ENCODE data around the gene LRRTM4. TPM values are rescaled to one million over a fixed set of nuclear protein-coding genes. Genes with fewer than 3 reads are reported as not detected.

The LRRTM4 gene
- total RNA-seq, 1 experiment from 2014 or later: 12.0 TPM

DNA sequence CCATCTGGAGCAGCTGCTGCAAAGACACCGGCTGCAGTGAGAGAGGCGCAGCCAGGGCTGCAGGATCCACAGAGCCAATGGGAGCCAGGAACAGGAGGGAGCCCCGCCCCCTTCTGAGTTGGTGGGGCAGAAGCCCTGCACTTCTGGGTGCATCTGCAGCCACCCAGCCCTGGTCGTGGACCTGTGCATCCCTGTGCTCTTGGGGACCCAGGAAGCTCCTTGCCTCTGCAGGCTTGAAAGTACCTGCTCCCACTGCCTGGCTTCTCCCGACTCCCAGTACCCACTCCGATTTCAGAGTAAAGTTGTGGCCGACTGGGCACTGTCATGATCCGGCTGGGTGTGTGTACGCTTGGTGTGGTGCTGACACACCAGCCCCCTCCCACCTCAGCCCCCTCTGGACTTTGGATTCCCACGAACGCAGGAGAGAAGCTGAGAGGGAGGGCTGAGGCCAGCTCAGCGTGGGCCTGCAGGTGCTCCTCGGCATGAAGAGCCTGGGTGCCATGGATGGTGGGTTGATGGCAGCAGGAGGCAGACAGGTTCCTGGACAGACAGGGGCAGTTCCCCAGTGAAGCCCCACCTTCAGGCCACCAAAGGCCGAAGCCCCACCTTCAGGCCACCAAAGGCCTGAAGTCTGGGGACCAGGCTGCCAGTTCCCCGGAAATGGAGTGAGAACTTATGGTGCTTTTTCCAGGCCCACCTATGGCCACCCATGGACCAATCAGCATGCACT, 34.9 kb downstream of the LRRTM4 start:
- H3K79me2 ChIP-seq (ENCODE audit: insufficient read depth, low read length): no peaks in the 10 kb centered on the region
- Mint-ChIP-seq H3K9me3 (peaks cover 0 to 2% of the 10 kb centered on the region in 2 experiments; a peak in 1 of 5 replicates), H3K4me1 (peaks cover 0 to 5% of the 10 kb centered on the region in 2 experiments; a peak in 2 of 4 replicates), H3K36me3 (ENCODE audit: insufficient read depth in 1 of 3, low read depth in 3 of 3) (no peaks in the 10 kb centered on the region; a peak in 1 of 7 replicates), H3K27ac (no peak overlapping the region), H3K27me3 (ENCODE audit: low read depth) (no peaks in the 10 kb centered on the region), H3K4me3 (no peak overlapping the region)
- peak; percentile 36 for DNase-seq
- H3K23me2 ChIP-seq (ENCODE audit: insufficient read length, low read depth, low read length, poor library complexity, severe bottlenecking): no peaks in the 10 kb centered on the region
- H2BK120ac ChIP-seq (ENCODE audit: low read depth, low read length, poor library complexity, severe bottlenecking): no peak overlapping the region
- no peak overlapping the region for H2BK20ac ChIP-seq (ENCODE audit: low read depth, low read length, poor library complexity, severe bottlenecking)
- no peak overlapping the region for H2BK12ac ChIP-seq (ENCODE audit: insufficient read length, low read depth, low read length)
- H3K9ac ChIP-seq (ENCODE audit: extremely low read depth, insufficient read length, low read length): no peak overlapping the region
- H3K14ac ChIP-seq (ENCODE audit: insufficient read depth, low read length): peak overlapping the region; percentile 55; the same call in 1 of the 2 replicates
- no peaks in the 10 kb centered on the region for H3K27me3 ChIP-seq (ENCODE audit: insufficient read depth, low read length)
- H2BK15ac ChIP-seq (ENCODE audit: low read depth, low read length): no peak overlapping the region
- H3K4me1 ChIP-seq (ENCODE audit: insufficient read depth, low read length): no peaks in the 10 kb centered on the region
- no peak overlapping the region for H3K27ac ChIP-seq (ENCODE audit: insufficient read length, low read depth, low read length)
- no peak overlapping the region for H3K56ac ChIP-seq (ENCODE audit: insufficient read length, low read depth, low read length)
- no peak overlapping the region for H3T11ph ChIP-seq (ENCODE audit: low read length)
- H4K91ac ChIP-seq (ENCODE audit: insufficient read length, low read depth, low read length): no peak overlapping the region
- H3K79me1 ChIP-seq (ENCODE audit: insufficient read depth, low read depth, low read length, poor library complexity, severe bottlenecking): no peaks in the 10 kb centered on the region
- no peak overlapping the region for H3K18ac ChIP-seq (ENCODE audit: insufficient read length, low read depth, low read length)
- no peak overlapping the region for H2AK5ac ChIP-seq (ENCODE audit: insufficient read length, low read length)
- no peak overlapping the region for H2AFZ ChIP-seq (ENCODE audit: low read length)
- no peak overlapping the region for H3K4me2 ChIP-seq (ENCODE audit: insufficient read depth, insufficient read length, low read length)
- no peak overlapping the region for H4K8ac ChIP-seq (replicated peaks; ENCODE audit: insufficient read length, low read depth, low read length)
- H2BK5ac ChIP-seq (ENCODE audit: insufficient read length, low read length): no peak overlapping the region
- TF ChIP-seq, protein P1, sequence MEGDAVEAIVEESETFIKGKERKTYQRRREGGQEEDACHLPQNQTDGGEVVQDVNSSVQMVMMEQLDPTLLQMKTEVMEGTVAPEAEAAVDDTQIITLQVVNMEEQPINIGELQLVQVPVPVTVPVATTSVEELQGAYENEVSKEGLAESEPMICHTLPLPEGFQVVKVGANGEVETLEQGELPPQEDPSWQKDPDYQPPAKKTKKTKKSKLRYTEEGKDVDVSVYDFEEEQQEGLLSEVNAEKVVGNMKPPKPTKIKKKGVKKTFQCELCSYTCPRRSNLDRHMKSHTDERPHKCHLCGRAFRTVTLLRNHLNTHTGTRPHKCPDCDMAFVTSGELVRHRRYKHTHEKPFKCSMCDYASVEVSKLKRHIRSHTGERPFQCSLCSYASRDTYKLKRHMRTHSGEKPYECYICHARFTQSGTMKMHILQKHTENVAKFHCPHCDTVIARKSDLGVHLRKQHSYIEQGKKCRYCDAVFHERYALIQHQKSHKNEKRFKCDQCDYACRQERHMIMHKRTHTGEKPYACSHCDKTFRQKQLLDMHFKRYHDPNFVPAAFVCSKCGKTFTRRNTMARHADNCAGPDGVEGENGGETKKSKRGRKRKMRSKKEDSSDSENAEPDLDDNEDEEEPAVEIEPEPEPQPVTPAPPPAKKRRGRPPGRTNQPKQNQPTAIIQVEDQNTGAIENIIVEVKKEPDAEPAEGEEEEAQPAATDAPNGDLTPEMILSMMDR (conservative IDR thresholded peaks at IDR 0.05): no peak
- H4K5ac ChIP-seq (ENCODE audit: insufficient read length, low read depth, low read length): no peak overlapping the region
- H4K20me1 ChIP-seq (ENCODE audit: control insufficient read depth, insufficient read depth, insufficient read length): no peaks in the 10 kb centered on the region
- H3K4ac ChIP-seq (ENCODE audit: low read depth, low read length): no peak overlapping the region
- no CpG with 5 or more reads among the region's 15 CpGs for WGBS (ENCODE audit: extremely low coverage, insufficient read length, low lambda C conversion rate)
- H3K9me3 ChIP-seq (ENCODE audit: control insufficient read depth, low read depth, low read length): no peaks in the 10 kb centered on the region
- H3K23ac ChIP-seq (ENCODE audit: insufficient read length, low read depth, low read length): no peak overlapping the region
